ENCODE measurements around the gene COL18A1.
"Not testable (repeated sequence)": the region's sequence is repeated elsewhere in the genome, so short reads cannot be mapped to it uniquely, and the experiment has no call there.

DNA sequence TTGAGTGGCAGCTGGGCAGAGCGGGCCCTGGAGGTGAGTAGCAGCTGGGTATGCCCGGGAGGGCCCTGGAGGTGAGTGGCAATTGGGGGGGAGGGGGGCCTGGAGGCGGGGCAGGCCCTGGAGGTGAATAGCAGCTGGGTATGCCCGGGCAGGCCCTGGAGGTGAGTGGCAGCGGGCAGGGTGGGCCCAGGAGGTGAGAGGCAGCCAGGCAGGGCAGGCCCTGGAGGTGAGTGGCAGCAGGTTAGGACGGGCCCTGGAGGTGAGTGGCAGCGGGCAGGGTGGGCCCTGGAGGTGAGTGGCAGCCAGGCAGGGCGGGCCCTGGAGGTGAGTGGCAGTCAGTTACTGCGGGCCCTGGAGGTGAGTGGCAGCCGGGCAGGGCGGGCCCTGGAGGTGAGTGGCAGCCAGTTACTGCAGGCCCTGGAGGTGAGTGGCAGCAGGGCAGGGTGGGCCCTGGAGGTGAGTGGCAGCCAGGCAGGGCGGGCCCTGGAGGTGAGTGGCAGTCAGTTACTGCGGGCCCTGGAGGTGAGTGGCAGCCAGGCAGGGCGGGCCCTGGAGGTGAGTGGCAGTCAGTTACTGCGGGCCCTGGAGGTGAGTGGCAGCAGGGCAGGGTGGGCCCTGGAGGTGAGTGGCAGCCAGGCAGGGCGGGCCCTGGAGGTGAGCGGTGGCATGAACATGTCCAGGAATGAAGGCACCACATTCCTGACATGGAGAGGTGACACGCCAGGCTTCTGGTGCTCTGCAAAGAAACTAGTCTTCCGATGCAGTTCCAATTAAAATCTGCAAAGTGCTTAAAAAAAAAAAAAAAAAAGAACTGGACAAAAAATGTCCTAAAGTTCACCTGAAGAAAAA, 122.4 kb downstream of the COL18A1 start:
- TF ChIP-seq POLR2A (IDR thresholded peaks at IDR 0.05; ENCODE audit: low read length); GATA1 (IDR thresholded peaks at IDR 0.05; ENCODE audit: low read depth, low read length): not testable (repeated sequence)

Data from erythroblast (primary cell).